Esophagus muscularis mucosa (tissue), 4 donors: ENCODE data around the gene VSX1. TPM values are rescaled to one million over a fixed set of nuclear protein-coding genes. Genes with fewer than 3 reads are reported as not detected.

Source experiments
- DNase-seq: peaks from one replicate; pipeline ENCODE4 v3.0.0-alpha.2; 2017; ENCODE audit errors: extremely low spot score
- H3K27ac ChIP-seq, 4 donors: fragments of 200-600 bp; sonication (generic); replicated peaks in 1 of 4; 1 replicate in 3 of 4; 2 replicates in 1 of 4; pipeline ENCODE4 v1.5.1; 2016 to 2019; ENCODE audit warnings: mild to moderate bottlenecking in 1 of 4
- H3K27me3 ChIP-seq, 4 donors: fragments of 200-600 bp; sonication (generic); one replicate each; pipeline versions ENCODE4 v1.5.1 to v1.6.0; 2016 to 2019
- H3K36me3 ChIP-seq, 4 donors: fragments of 200-600 bp; sonication (generic); one replicate each; pipeline ENCODE4 v1.5.1; 2016 to 2019
- H3K4me1 ChIP-seq, 4 donors: fragments of 200-600 bp; sonication (generic); one replicate each; pipeline ENCODE4 v1.5.1; 2016 to 2019
- H3K4me3 ChIP-seq, 4 donors: fragments of 200-600 bp; sonication (generic); 1 replicate in 2 of 4; 2 replicates in 2 of 4; pipeline ENCODE4 v1.5.1; 2016 to 2019; ENCODE audit warnings: mild to moderate bottlenecking in 4 of 4, moderate library complexity in 1 of 4
- H3K9me3 ChIP-seq, 4 donors: fragments of 200-600 bp; sonication (generic); 1 replicate in 3 of 4; 2 replicates in 1 of 4; pipeline ENCODE4 v1.5.1; 2016 to 2019
- EP300 ChIP-seq: sonication (generic); formaldehyde crosslinking; IDR thresholded peaks from one replicate; pipeline ENCODE4 v1.6.1; 2017; ENCODE audit warnings: antibody characterized with exemption
- POLR2A ChIP-seq: fragments of 450-650 bp; IDR thresholded peaks from one replicate; pipeline ENCODE4 v1.6.1; 2017; ENCODE audit warnings: antibody characterized with exemption, moderate library complexity, mild to moderate bottlenecking, low read depth
- POLR2AphosphoS5 ChIP-seq, 2 donors: sonication (generic); formaldehyde crosslinking; IDR thresholded peaks; one replicate each; pipeline ENCODE4 v1.6.1; 2017; ENCODE audit warnings: antibody characterized with exemption in 2 of 2
- WGBS: methylation state at CpG from one replicate; pipeline ENCODE4 v1.1.5; 2018; 5-methylcytosine and 5-hydroxymethylcytosine counted together
- intact Hi-C: fragments of 100-400 bp; cut with DNase I; formaldehyde crosslinking; loops from one replicate; pipeline ENCODE4 v1.15.1; 2023
- total RNA-seq, 4 donors: library from RNA; depleted of rRNA; stranded (reverse); fragments of >200 nt; gene quantifications; one replicate each; pipeline versions ENCODE4 v1.1.0 to v1.2.1, GENCODE V29; 2016
- TF ChIP-seq, protein P1 (sequence below), 3 experiments: fragments of 200-600 bp in 2 of 3; fragments of 450-650 bp in 1 of 3; sonication (generic) in 2 of 3; IDR thresholded peaks; one replicate each; pipeline ENCODE4 v1.5.1; 2017 to 2019; ENCODE audit warnings: antibody characterized with exemption in 3 of 3, mild to moderate bottlenecking in 2 of 3, moderate library complexity in 1 of 3

Gene VSX1
- total RNA-seq, 4 donors from 2014 or later: 0.83 TPM; not detected in 3

DNA sequence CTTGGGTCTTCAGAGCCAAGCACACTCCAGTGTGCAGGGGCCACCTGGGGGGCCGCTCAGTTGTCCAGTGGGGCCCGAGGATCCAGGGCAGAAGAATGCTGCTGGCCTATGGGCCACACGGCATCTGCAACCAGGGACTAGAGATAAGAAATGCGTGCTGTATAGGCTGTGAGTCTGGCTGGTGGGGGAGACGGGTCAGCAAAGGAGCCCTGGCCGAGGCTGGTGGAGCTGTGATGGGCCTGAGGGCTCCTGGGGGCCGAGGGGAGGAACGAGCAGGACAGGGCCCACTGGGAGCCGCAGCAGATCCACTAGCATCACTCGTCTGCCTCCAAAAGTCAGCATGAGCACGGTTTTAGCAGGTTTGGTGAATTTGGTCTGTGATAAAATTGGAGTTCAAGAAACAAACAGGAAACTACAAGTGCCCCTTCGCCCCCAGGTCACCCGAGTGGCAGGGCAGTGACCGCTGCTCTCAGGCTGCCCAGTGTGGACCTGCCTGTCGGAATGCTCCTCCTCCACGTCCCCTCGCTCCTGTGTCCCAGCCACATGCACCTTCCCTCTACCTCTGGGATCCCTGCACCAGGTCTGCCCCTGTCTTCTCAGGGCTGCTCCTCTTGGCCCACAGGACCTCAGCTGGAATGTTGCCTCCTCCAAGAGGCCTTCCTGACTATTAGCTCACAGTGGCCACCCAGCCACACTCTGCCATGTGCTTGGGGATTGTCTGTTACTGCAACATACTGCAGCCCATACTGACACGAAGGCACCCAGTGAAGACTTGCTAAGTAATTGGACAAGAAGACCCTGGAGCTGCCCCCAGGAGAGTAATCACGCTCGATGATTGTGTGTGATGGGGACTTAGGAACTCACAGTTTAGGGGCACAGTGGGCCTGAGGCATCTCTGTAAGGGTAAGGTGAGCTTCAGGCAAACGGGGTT lies 34.9 kb downstream of the VSX1 start:
- H3K4me1 ChIP-seq: peaks cover 92 to 98% (median 98%) of the 10 kb centered on the region in 4 donors
- intact Hi-C loops: no loop called here
- 80% methylated on average over 18 of the region's 21 CpGs for WGBS
- DNase-seq: no peak
- no peak overlapping the region for H3K27ac ChIP-seq
- peaks cover 18 to 39% (median 25%) of the 10 kb centered on the region in 4 donors for H3K36me3 ChIP-seq
- TF ChIP-seq POLR2AphosphoS5 (IDR thresholded peaks at IDR 0.05) (no peak), EP300 (no peak), POLR2A (no peak)
- TF ChIP-seq, protein P1, sequence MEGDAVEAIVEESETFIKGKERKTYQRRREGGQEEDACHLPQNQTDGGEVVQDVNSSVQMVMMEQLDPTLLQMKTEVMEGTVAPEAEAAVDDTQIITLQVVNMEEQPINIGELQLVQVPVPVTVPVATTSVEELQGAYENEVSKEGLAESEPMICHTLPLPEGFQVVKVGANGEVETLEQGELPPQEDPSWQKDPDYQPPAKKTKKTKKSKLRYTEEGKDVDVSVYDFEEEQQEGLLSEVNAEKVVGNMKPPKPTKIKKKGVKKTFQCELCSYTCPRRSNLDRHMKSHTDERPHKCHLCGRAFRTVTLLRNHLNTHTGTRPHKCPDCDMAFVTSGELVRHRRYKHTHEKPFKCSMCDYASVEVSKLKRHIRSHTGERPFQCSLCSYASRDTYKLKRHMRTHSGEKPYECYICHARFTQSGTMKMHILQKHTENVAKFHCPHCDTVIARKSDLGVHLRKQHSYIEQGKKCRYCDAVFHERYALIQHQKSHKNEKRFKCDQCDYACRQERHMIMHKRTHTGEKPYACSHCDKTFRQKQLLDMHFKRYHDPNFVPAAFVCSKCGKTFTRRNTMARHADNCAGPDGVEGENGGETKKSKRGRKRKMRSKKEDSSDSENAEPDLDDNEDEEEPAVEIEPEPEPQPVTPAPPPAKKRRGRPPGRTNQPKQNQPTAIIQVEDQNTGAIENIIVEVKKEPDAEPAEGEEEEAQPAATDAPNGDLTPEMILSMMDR (IDR thresholded peaks at IDR 0.05): no peak
- H3K27me3 ChIP-seq: no peaks in the 10 kb centered on the region
- no peaks in the 10 kb centered on the region for H3K9me3 ChIP-seq
- no peak overlapping the region for H3K4me3 ChIP-seq

DNA sequence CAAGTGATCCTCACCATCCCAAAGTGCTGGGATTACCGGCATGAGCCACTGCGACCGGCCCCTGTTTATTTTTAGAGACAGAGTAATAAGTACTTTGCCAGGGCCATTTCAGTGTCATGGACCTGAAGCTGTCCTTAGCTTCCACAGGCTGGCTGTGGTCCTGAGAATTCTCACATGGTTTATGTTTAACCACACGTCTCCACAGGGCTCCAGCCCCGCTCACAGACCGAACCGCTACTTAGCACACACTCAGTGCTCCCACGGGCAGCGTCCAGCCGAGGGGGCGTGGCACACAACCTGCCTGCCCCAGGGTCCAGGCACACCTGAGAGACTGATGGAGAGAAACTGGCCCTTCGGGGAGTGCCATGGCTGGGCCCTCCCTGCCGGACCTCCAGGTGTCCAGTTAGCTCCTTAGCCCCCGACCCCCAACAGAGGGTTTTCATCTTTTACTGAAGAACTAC lies 35.7 kb downstream of the VSX1 start:
- H3K27me3 ChIP-seq: no peaks in the 10 kb centered on the region
- H3K36me3 ChIP-seq: peaks cover 18 to 39% (median 25%) of the 10 kb centered on the region in 4 donors
- no peak overlapping the region for H3K27ac ChIP-seq
- no peak overlapping the region for H3K4me3 ChIP-seq
- TF ChIP-seq POLR2A (no peak), POLR2AphosphoS5 (IDR thresholded peaks at IDR 0.05) (no peak), EP300 (no peak)
- TF ChIP-seq, protein P1 (IDR thresholded peaks at IDR 0.05): no peak
- H3K9me3 ChIP-seq: no peaks in the 10 kb centered on the region
- intact Hi-C loops: no loop called here
- peaks cover 92 to 98% (median 98%) of the 10 kb centered on the region in 4 donors for H3K4me1 ChIP-seq
- 81% methylated on average over 5 of the region's 14 CpGs for WGBS
- no peak for DNase-seq

DNA sequence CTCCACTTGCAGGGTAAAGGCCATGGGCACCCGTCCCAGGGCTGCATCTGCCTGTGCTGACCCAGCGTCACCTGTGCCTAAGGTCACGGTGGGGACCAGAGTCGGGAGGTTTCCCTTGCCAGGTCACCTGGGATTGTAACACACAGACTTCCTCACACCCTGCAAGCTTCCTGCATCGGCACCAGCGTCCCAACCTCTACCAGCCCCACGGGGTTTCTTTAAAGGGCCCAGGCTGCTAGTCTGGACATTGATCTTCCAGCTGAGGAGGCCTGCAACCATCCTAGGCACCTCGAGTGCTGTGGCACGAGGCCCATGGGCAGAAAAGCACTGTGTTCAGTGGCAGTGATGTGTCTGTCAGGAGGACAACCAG lies 36.6 kb downstream of the VSX1 start:
- 79% methylated on average over 7 of the region's 9 CpGs for WGBS
- DNase-seq: no peak
- H3K27ac ChIP-seq: peak overlapping the region in 2 of 4 donors; percentile 2 to 30
- peaks cover 92 to 98% (median 98%) of the 10 kb centered on the region in 4 donors for H3K4me1 ChIP-seq
- peaks cover 18 to 39% (median 25%) of the 10 kb centered on the region in 4 donors for H3K36me3 ChIP-seq
- no peaks in the 10 kb centered on the region for H3K27me3 ChIP-seq
- H3K4me3 ChIP-seq: no peak overlapping the region
- no peaks in the 10 kb centered on the region for H3K9me3 ChIP-seq
- no peak for TF ChIP-seq POLR2A
- intact Hi-C loops: no loop called here

DNA sequence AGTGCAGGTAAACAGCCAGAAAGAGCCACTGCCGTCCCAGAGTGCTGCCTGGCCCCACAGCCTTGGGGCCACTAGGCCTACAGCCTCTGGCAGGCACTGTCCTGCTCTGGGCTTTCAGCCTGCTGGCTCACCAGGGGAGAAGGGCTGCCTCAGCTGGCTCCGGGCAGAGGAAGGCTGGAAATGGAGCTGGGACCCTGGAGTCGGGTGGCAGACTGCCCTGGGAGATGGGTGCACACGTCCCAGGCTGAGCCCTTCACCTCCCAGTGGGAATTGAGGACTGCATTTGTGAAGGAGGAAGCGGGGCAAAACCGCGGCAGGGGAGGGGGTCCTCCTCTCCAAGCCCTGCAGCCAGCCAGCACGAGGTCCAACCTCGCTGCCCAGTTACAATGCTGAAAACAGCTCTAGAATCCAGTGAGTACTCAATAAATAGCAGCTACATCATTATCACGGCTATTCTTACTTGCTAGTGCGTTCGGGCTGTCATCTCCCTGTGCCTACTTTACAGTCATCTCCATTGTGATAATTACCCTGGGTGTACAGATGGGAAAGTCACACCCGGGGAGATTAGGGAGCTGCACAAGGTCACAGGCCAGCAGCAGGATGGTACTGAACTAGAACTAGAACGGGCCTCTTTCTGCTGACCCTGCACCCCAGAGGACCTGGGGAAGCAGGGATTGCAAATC lies 37.1 kb downstream of the VSX1 start:
- Histone ChIP-seq H3K9me3 (no peaks in the 10 kb centered on the region), H3K4me1 (peaks cover 92 to 98% (median 98%) of the 10 kb centered on the region in 4 donors), H3K27me3 (no peaks in the 10 kb centered on the region), H3K27ac (peak overlapping the region in 3 of 4 donors; percentile 12 to 88 (median 30)), H3K4me3 (no peak overlapping the region), H3K36me3 (peaks cover 18 to 39% (median 25%) of the 10 kb centered on the region in 4 donors)
- DNase-seq: no peak
- TF ChIP-seq POLR2A (no peak), POLR2AphosphoS5 (IDR thresholded peaks at IDR 0.05) (no peak), EP300 (no peak)
- TF ChIP-seq, protein P1 (IDR thresholded peaks at IDR 0.05): no peak
- intact Hi-C loops: loop anchor here (5.0 kb wide), 1 partner anchor 42 kb away; no protein-coding TSS in a partner anchor
- WGBS: 83% methylated on average over 12 of the region's 14 CpGs

DNA sequence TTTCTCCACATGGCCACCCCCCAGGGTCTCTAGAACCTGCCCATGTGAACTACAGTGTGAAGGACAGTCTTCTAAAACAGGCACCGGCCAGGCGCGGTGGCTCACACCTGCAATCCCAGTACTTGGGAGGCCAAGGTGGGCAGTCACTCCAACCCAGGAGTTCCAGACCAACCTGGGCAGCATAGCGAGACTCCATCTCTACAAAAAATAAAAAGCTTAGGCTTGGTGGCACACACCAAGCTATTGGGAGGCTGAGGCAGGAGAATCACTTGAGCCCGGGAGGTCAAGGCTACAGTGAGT lies 37.7 kb downstream of the VSX1 start:
- no peak overlapping the region for H3K4me3 ChIP-seq
- intact Hi-C loops: loop anchor here (5.0 kb wide), 1 partner anchor 42 kb away; no protein-coding TSS in a partner anchor
- no peak for DNase-seq
- no peaks in the 10 kb centered on the region for H3K27me3 ChIP-seq
- H3K36me3 ChIP-seq: peaks cover 18 to 39% (median 25%) of the 10 kb centered on the region in 4 donors
- no peaks in the 10 kb centered on the region for H3K9me3 ChIP-seq
- H3K27ac ChIP-seq: peak overlapping the region in 2 of 4 donors; percentile 83 to 88
- H3K4me1 ChIP-seq: peaks cover 92 to 98% (median 98%) of the 10 kb centered on the region in 4 donors
- no peak for TF ChIP-seq POLR2A
- TF ChIP-seq POLR2AphosphoS5 (IDR thresholded peaks at IDR 0.05): no peak
- TF ChIP-seq, protein P1 (IDR thresholded peaks at IDR 0.05): no peak
- TF ChIP-seq EP300: no peak
- WGBS: 95% methylated on average over 5 of the region's 5 CpGs
